Measurements from ENCODE around the gene DSCAML1. TPM values are rescaled to one million over a fixed set of nuclear protein-coding genes. Genes with fewer than 3 reads are reported as not detected.

DSCAML1 gene
- total and polyA plus RNA-seq, 2 of the 8 experiments (the other 6 are each of a cell fraction or from before 2014, with no cell fraction given) = 0.19 to 0.24 TPM

DNA sequence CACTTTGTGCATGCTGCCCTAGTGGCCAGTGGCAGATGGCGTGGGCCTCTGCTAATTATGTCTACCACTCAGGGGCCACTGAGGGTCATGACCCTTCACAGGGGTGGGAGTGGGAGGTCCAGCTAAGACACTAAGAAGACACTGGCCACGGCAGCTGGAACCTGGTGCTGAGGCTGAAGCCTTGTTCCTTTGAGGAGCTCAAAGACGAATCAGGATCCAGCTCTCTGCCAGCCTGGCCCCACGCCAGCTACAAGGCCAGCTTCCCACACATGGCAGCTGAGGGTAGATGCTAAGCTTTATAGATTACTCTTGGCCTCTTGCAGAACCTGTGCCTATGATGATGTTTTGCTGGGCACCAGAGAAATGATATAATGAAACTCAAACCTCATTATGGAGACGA, 226.3 kb downstream of the DSCAML1 start:
- POLR2A ChIA-PET (ENCODE audit: partially characterized antibody) = no interaction called here
- H2BK5ac ChIP-seq (ENCODE audit: low read depth, low read length) = no peak overlapping the region
- H3K4ac ChIP-seq (replicated peaks; ENCODE audit: insufficient read length, low read depth, low read length) = no peak overlapping the region

More for the DNA sequence above, 226.3 kb downstream of the DSCAML1 start:
- Histone ChIP-seq H3K23ac (ENCODE audit: insufficient read length) (no peak overlapping the region), H3K4me1 (replicated peaks in 1 of 4; ENCODE audit: control insufficient read depth in 3 of 4, insufficient read depth in 4 of 4, low read length in 3 of 4) (no peaks in the 10 kb centered on the region), H3K27ac (ENCODE audit: low read depth, low read length) (no peak overlapping the region), H3K9me3 (ENCODE audit: insufficient read depth in 2 of 2, low read depth in 1 of 2, low read length in 1 of 2) (no peaks in the 10 kb centered on the region), H4K91ac (replicated peaks; ENCODE audit: insufficient read length, low read length) (no peak overlapping the region), H3K23me2 (ENCODE audit: low read depth, low read length) (no peaks in the 10 kb centered on the region), H2AFZ (ENCODE audit: low read length) (no peak overlapping the region), H2BK15ac (ENCODE audit: low read length) (no peak overlapping the region), H3K14ac (ENCODE audit: insufficient read length) (no peak overlapping the region), H3K4me2 (ENCODE audit: insufficient read depth in 1 of 2, low read depth in 2 of 2, low read length in 2 of 2) (no peak overlapping the region), H3K9ac (replicated peaks in 1 of 4; ENCODE audit: extremely low read depth in 1 of 4, low read depth in 3 of 4, low read length in 3 of 4) (no peak overlapping the region), H2BK12ac (ENCODE audit: low read depth, low read length) (no peak overlapping the region), H3K27me3 (replicated peaks in 1 of 4; ENCODE audit: control insufficient read depth in 3 of 4, extremely low read depth in 1 of 4, insufficient read depth in 3 of 4, low read length in 3 of 4) (no peaks in the 10 kb centered on the region), H3K36me3 (ENCODE audit: control insufficient read depth in 2 of 4, insufficient read depth in 4 of 4, low read length in 3 of 4) (no peaks in the 10 kb centered on the region; a peak in 1 of 8 replicates), H3K4me3 (ENCODE audit: extremely low read depth in 1 of 4, insufficient read depth in 2 of 4, low read depth in 3 of 4, low read length in 4 of 4) (no peak overlapping the region), H3K18ac (ENCODE audit: extremely low read depth, low read length) (no peak overlapping the region), H4K5ac (ENCODE audit: insufficient read length, low read depth, low read length) (no peak overlapping the region), H4K20me1 (replicated peaks in 1 of 2; ENCODE audit: control insufficient read depth in 1 of 2, insufficient read depth in 2 of 2, low read length in 2 of 2) (no peaks in the 10 kb centered on the region), H3K56ac (replicated peaks; ENCODE audit: insufficient read length, low read depth, low read length) (no peak overlapping the region), H2BK20ac (ENCODE audit: low read length) (no peak overlapping the region), H4K8ac (ENCODE audit: extremely low read depth, insufficient read depth, low read length) (no peak overlapping the region), H3K79me1 (ENCODE audit: low read depth, low read length) (no peaks in the 10 kb centered on the region), H2BK120ac (replicated peaks; ENCODE audit: low read depth, low read length) (no peak overlapping the region), H2AK5ac (ENCODE audit: low read depth, low read length) (no peak overlapping the region), H3K79me2 (ENCODE audit: control insufficient read depth in 1 of 2, insufficient read depth in 2 of 2, low read length in 2 of 2) (no peaks in the 10 kb centered on the region)
- DNase-seq (ENCODE audit: low read depth in 1 of 2, low spot score in 2 of 2) = no peak
- WGBS, 2 experiments (ENCODE audit: extremely low coverage in 1 of 2, insufficient coverage in 1 of 2, insufficient read length in 1 of 2, insufficient replicate concordance in 2 of 2, low coverage in 1 of 2, low lambda C conversion rate in 2 of 2, missing lambda C conversion rate in 1 of 2) = 66% methylated on average over 5 of the region's 5 CpGs; no CpG with 5 or more reads in 1 of the 2 experiments
- CTCF ChIA-PET (ENCODE audit: partially characterized antibody) = interaction anchor here (0.9 to 1.4 kb wide), 6 partner anchors 18 to 128 kb away, joined by 3 to 4 read pairs (median 3); no protein-coding TSS in a partner anchor
- TF ChIP-seq BACH1 (IDR thresholded peaks at IDR 0.05; ENCODE audit: low read length) = no peak
- TF ChIP-seq RNF2 (IDR thresholded peaks at IDR 0.05; ENCODE audit: borderline replicate concordance, low read depth, low read length, missing control alignments, poor library complexity, severe bottlenecking) = no peak
- TF ChIP-seq JUND (IDR thresholded peaks at IDR 0.05; ENCODE audit: low read length) = no peak
- TF ChIP-seq TEAD4 (IDR thresholded peaks at IDR 0.05; ENCODE audit: low read depth, low read length) = no peak
- no peak for TF ChIP-seq PHF8 (conservative IDR thresholded peaks at IDR 0.05; ENCODE audit: low read depth, low read length)
- no peak for TF ChIP-seq ATF3 (IDR thresholded peaks at IDR 0.05; ENCODE audit: insufficient read depth, low read depth, low read length)
- TF ChIP-seq USF2 (IDR thresholded peaks at IDR 0.05; ENCODE audit: low read length) = no peak
- TF ChIP-seq MAFK (IDR thresholded peaks at IDR 0.05; ENCODE audit: low read depth, low read length) = no peak
- no peak for TF ChIP-seq POLR2A (IDR thresholded peaks at IDR 0.05; ENCODE audit: control extremely low read depth in 1 of 2, low read depth in 2 of 2, low read length in 2 of 2)
- TF ChIP-seq JUN (IDR thresholded peaks at IDR 0.05; ENCODE audit: low read depth, low read length) = no peak
- no peak for TF ChIP-seq SP2 (IDR thresholded peaks at IDR 0.05; ENCODE audit: low read length)
- no peak for TF ChIP-seq RFX5 (IDR thresholded peaks at IDR 0.05; ENCODE audit: borderline replicate concordance, low read depth, low read length)
- no peak for TF ChIP-seq TAF7 (optimal IDR thresholded peaks at IDR 0.05; ENCODE audit: borderline replicate concordance, low read depth, low read length)
- FAIRE-seq = no peak

Measured in H1 (cell line).